ENCODE measurements around the gene LRP1B.
A peak's percentile ranks its signal among the peaks of the same experiment; 100 is the strongest.

LRP1B gene

DNA sequence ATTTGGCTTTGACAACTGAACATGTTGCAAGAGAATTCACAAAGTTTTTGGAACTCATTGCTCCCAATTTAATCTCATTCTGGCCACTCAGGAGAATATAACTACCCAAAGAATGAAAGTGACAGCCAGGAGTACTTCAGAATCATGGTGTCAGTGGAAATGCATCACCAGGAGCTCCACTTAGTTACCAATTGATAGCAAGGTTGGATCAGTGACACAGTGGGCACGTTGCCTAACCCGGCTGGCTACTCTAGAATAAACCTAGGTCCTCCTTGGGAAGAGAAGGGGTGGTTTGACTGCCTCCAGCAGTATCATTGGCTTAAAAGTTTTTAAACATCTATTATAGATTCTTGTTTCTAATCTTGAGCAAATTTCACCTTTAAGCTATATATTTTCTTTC is 40.0 kb upstream of the LRP1B start:
- CTCF ChIA-PET = no interaction called here
- no peak for DNase-seq (ENCODE audit: extremely low spot score)
- POLR2A ChIA-PET = no interaction called here
- TF ChIP-seq, protein P1, sequence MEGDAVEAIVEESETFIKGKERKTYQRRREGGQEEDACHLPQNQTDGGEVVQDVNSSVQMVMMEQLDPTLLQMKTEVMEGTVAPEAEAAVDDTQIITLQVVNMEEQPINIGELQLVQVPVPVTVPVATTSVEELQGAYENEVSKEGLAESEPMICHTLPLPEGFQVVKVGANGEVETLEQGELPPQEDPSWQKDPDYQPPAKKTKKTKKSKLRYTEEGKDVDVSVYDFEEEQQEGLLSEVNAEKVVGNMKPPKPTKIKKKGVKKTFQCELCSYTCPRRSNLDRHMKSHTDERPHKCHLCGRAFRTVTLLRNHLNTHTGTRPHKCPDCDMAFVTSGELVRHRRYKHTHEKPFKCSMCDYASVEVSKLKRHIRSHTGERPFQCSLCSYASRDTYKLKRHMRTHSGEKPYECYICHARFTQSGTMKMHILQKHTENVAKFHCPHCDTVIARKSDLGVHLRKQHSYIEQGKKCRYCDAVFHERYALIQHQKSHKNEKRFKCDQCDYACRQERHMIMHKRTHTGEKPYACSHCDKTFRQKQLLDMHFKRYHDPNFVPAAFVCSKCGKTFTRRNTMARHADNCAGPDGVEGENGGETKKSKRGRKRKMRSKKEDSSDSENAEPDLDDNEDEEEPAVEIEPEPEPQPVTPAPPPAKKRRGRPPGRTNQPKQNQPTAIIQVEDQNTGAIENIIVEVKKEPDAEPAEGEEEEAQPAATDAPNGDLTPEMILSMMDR (IDR thresholded peaks at IDR 0.05; ENCODE audit: control extremely low read depth, extremely low read depth, low read depth, missing control alignments) = no peak

GRCh38 chr2:142165790-142166189 is 35.0 kb upstream of the LRP1B start:
- TF ChIP-seq, protein P1 (IDR thresholded peaks at IDR 0.05; ENCODE audit: control extremely low read depth, extremely low read depth, low read depth, missing control alignments) = peak; percentile 25
- CTCF ChIA-PET = no interaction called here
- POLR2A ChIA-PET = no interaction called here
- DNase-seq (ENCODE audit: extremely low spot score) = peak; percentile 12

- DNase-seq (ENCODE audit: extremely low spot score) = no peak
- POLR2A ChIA-PET = no interaction called here
- TF ChIP-seq, protein P1 (IDR thresholded peaks at IDR 0.05; ENCODE audit: control extremely low read depth, extremely low read depth, low read depth, missing control alignments) = no peak
- CTCF ChIA-PET = no interaction called here
Observed at GRCh38 chr2:142153601-142154000, 22.8 kb upstream of the LRP1B start.

- POLR2A ChIA-PET = no interaction called here
- no peak for DNase-seq (ENCODE audit: extremely low spot score)
- CTCF ChIA-PET = interaction anchor here (1.5 kb wide), 1 partner anchor 17 kb away, joined by 3 read pairs; no protein-coding TSS in a partner anchor
- TF ChIP-seq, protein P1 (IDR thresholded peaks at IDR 0.05; ENCODE audit: control extremely low read depth, extremely low read depth, low read depth, missing control alignments) = no peak
Observed at GRCh38 chr2:142150453-142150852, 19.6 kb upstream of the LRP1B start.

DNA sequence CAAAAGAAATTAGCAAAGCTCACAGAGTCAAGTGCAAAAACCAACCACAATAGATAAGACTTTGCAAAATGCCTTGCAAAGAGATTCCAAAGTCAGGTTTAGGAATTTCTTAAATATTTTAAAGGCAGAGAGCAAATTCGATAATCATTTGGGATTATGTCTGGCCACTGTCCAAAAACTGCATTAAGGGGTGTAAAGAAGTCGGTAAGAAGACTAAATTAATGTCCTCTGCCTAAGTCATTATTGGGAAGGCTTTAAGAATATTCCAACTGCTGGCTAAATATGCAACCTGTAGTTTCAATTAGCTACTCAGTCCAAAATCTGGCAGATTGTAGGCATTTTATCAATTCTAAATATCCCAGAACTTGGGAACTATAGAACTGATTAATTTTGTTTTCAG is 13.7 kb upstream of the LRP1B start:
- CTCF ChIA-PET = no interaction called here
- TF ChIP-seq, protein P1 (IDR thresholded peaks at IDR 0.05; ENCODE audit: control extremely low read depth, extremely low read depth, low read depth, missing control alignments) = no peak
- POLR2A ChIA-PET = no interaction called here
- DNase-seq (ENCODE audit: extremely low spot score) = no peak

- TF ChIP-seq, protein P1 (IDR thresholded peaks at IDR 0.05; ENCODE audit: control extremely low read depth, extremely low read depth, low read depth, missing control alignments) = no peak
- CTCF ChIA-PET = interaction anchor here (1.3 kb wide), 1 partner anchor 14 kb away, joined by 3 read pairs; no protein-coding TSS in a partner anchor
- no peak for DNase-seq (ENCODE audit: extremely low spot score)
- POLR2A ChIA-PET = no interaction called here
Observed at GRCh38 chr2:142142595-142142994, 11.8 kb upstream of the LRP1B start.

GRCh38 chr2:142140434-142140845 is 9.6 kb upstream of the LRP1B start:
- CTCF ChIA-PET = interaction anchor here (0.6 to 3.5 kb wide), 6 partner anchors 9 to 207 kb away, joined by 3 to 19 read pairs (median 7); partner anchors contain the start of gene LRP1B
- POLR2A ChIA-PET = no interaction called here
- TF ChIP-seq, protein P1 (IDR thresholded peaks at IDR 0.05; ENCODE audit: control extremely low read depth, extremely low read depth, low read depth, missing control alignments) = peak; percentile 36
- no peak for DNase-seq (ENCODE audit: extremely low spot score)

Data from GM10248 (cell line).